Liver (tissue), 9 donors: Measurements from ENCODE around the gene BNIPL. TPM values are rescaled to one million over a fixed set of nuclear protein-coding genes. Genes with fewer than 3 reads are reported as not detected.

ENCODE experiments used
- DNase-seq: peaks from one replicate; pipeline ENCODE4 v3.0.0-alpha.2; 2017; ENCODE audit warnings: low spot score
- H3K27ac ChIP-seq, 2 donors: one replicate each; pipeline ENCODE4 v1.7.0; 2013; ENCODE audit warnings: inconsistent platforms in 2 of 2, low read length in 2 of 2, control low read depth in 1 of 2, low read depth in 1 of 2, mild to moderate bottlenecking in 1 of 2
- H3K27me3 ChIP-seq, 4 donors: one replicate each; pipeline versions ENCODE4 v1.6.1 to v1.7.0; 2013; ENCODE audit warnings: low read length in 3 of 4, inconsistent platforms in 1 of 4, mild to moderate bottlenecking in 1 of 4, moderate library complexity in 1 of 4; ENCODE audit not compliant: control insufficient read depth in 4 of 4, insufficient read depth in 4 of 4
- H3K36me3 ChIP-seq, 4 donors: one replicate each; pipeline versions ENCODE4 v1.6.1 to v1.7.0; 2013; ENCODE audit warnings: low read length in 3 of 4, mild to moderate bottlenecking in 3 of 4, low read depth in 1 of 4, moderate library complexity in 1 of 4; ENCODE audit not compliant: control insufficient read depth in 4 of 4, insufficient read depth in 3 of 4
- H3K4me1 ChIP-seq, 4 donors: one replicate each; pipeline versions ENCODE4 v1.6.1 to v1.7.0; 2013; ENCODE audit warnings: low read length in 3 of 4, mild to moderate bottlenecking in 3 of 4, moderate library complexity in 1 of 4; ENCODE audit not compliant: control insufficient read depth in 4 of 4, insufficient read depth in 4 of 4
- H3K4me3 ChIP-seq, 3 donors: one replicate each; pipeline versions ENCODE4 v1.6.1 to v1.7.0; 2013; ENCODE audit warnings: low read length in 3 of 3, control low read depth in 1 of 3, low read depth in 1 of 3, mild to moderate bottlenecking in 1 of 3
- H3K9ac ChIP-seq, 2 donors: one replicate each; pipeline ENCODE4 v1.7.0; 2013; ENCODE audit warnings: low read length in 2 of 2, mild to moderate bottlenecking in 2 of 2, moderate library complexity in 2 of 2, control low read depth in 1 of 2, low read depth in 1 of 2
- H3K9me3 ChIP-seq, 4 donors: one replicate each; pipeline versions ENCODE4 v1.6.1 to v1.7.0; 2013; ENCODE audit warnings: low read length in 3 of 4; ENCODE audit not compliant: control insufficient read depth in 4 of 4
- ATF3 ChIP-seq: IDR thresholded peaks from 2 replicates; pipeline ENCODE4 v1.6.1; 2016; ENCODE audit warnings: antibody characterized with exemption
- CTCF ChIP-seq: fragments of 150-350 bp; IDR thresholded peaks from 2 replicates; pipeline ENCODE4 v1.5.1; 2017; ENCODE audit warnings: improper control_type of control experiment, low read depth, low read length; ENCODE audit not compliant: missing input control
- FOXA1 ChIP-seq: IDR thresholded peaks from 2 replicates; pipeline ENCODE4 v1.6.1; 2016; ENCODE audit warnings: antibody characterized with exemption
- FOXA2 ChIP-seq: IDR thresholded peaks from 2 replicates; pipeline ENCODE4 v1.6.1; 2016; ENCODE audit warnings: antibody characterized with exemption
- HNF4G ChIP-seq: IDR thresholded peaks from 2 replicates; pipeline ENCODE4 v1.6.1; 2016; ENCODE audit warnings: antibody characterized with exemption
- JUND ChIP-seq, 2 donors: IDR thresholded peaks; 2 replicates each; pipeline ENCODE4 v1.6.1; 2016; ENCODE audit warnings: antibody characterized with exemption in 2 of 2
- MAX ChIP-seq: IDR thresholded peaks from 2 replicates; pipeline ENCODE4 v1.6.1; 2016; ENCODE audit warnings: antibody characterized with exemption
- RAD21 ChIP-seq, 2 donors: IDR thresholded peaks; 2 replicates each; pipeline ENCODE4 v1.6.1; 2016; ENCODE audit warnings: antibody characterized with exemption in 2 of 2, mild to moderate bottlenecking in 2 of 2
- REST ChIP-seq: IDR thresholded peaks from 2 replicates; pipeline ENCODE4 v1.6.1; 2016; ENCODE audit warnings: antibody characterized with exemption, mild to moderate bottlenecking
- SP1 ChIP-seq: IDR thresholded peaks from 2 replicates; pipeline ENCODE4 v1.6.1; 2018; ENCODE audit warnings: antibody characterized with exemption, mild to moderate bottlenecking
- ZBTB33 ChIP-seq: IDR thresholded peaks from 2 replicates; pipeline ENCODE4 v1.6.1; 2016; ENCODE audit warnings: antibody characterized with exemption
- WGBS: extraction: QIAGEN DNeasy Blood & Tissue Kit; methylation state at CpG from one replicate; pipeline ENCODE4 v1.1.7; 2013; 5-methylcytosine and 5-hydroxymethylcytosine counted together
- polyA plus RNA-seq, 2 donors: library from polyadenylated mRNA; stranded (reverse) in 1 of 2; unstranded in 1 of 2; fragments of 200-250 nt in 1 of 2; fragments of >200 nt in 1 of 2; fragmentation: Nextera tagmentation in 1 of 2; extraction: Ambion mirVana in 1 of 2; gene quantifications; one replicate each; pipeline versions ENCODE4 v1.2.1 to v1.2.3, GENCODE V29; 2013 to 2015
- total RNA-seq, 2 donors: library from RNA; depleted of rRNA; stranded (reverse); fragments of >200 nt; gene quantifications; one replicate each; pipeline ENCODE4 v1.2.3, GENCODE V29; 2014
- donor health status: healthy.
- donor health status: healthy.
- donor health status: healthy.
- donor health status: healthy.
- donor health status: healthy.

BNIPL gene
- total and polyA plus RNA-seq, 4 donors: 0.09 to 0.84 (median 0.14) TPM

- 34% methylated on average over 2 of the region's 2 CpGs for WGBS
- no peak overlapping the region for H3K4me3 ChIP-seq
- no peaks in the 10 kb centered on the region for H3K27me3 ChIP-seq
- TF ChIP-seq ATF3: no peak
- TF ChIP-seq RAD21 (IDR thresholded peaks at IDR 0.05): peak in 1 of 2 donors; percentile 6
- no peak for TF ChIP-seq SP1
- H3K27ac ChIP-seq: peak overlapping the region; percentile 34 to 71
- no peak for DNase-seq
- H3K4me1 ChIP-seq: peaks cover 9 to 45% (median 40%) of the 10 kb centered on the region in 4 donors
- H3K9ac ChIP-seq: peak overlapping the region in 1 of 2 donors; percentile 11
- no peaks in the 10 kb centered on the region for H3K9me3 ChIP-seq
- H3K36me3 ChIP-seq: peaks cover 2 to 11% (median 7%) of the 10 kb centered on the region in 4 donors
Observed at GRCh38 chr1:151013518-151013917, 22.9 kb upstream of the BNIPL start.

- H3K36me3 ChIP-seq: peaks cover 7 to 37% (median 23%) of the 10 kb centered on the region in 4 donors
- no peak overlapping the region for H3K4me3 ChIP-seq
- H3K4me1 ChIP-seq: peaks cover 0 to 2% (median 0%) of the 10 kb centered on the region in 4 donors
- no peak overlapping the region for H3K9ac ChIP-seq
- H3K27me3 ChIP-seq: no peaks in the 10 kb centered on the region
- TF ChIP-seq ZBTB33 (no peak), SP1 (no peak), FOXA2 (no peak), RAD21 (IDR thresholded peaks at IDR 0.05) (peak; percentile 85 to 90), JUND (IDR thresholded peaks at IDR 0.05) (no peak), CTCF (peak; percentile 59)
- H3K9me3 ChIP-seq: no peaks in the 10 kb centered on the region
- DNase-seq: peak; percentile 83
- WGBS: 47% methylated on average over 6 of the region's 6 CpGs
- no peak overlapping the region for H3K27ac ChIP-seq
Observed at GRCh38 chr1:151024540-151025146, 11.7 kb upstream of the BNIPL start.

- Histone ChIP-seq H3K36me3 (peaks cover 9 to 51% (median 28%) of the 10 kb centered on the region in 4 donors), H3K4me3 (no peak overlapping the region), H3K9ac (no peak overlapping the region), H3K27ac (no peak overlapping the region), H3K9me3 (no peaks in the 10 kb centered on the region), H3K27me3 (no peaks in the 10 kb centered on the region), H3K4me1 (peaks cover 0 to 2% (median 0%) of the 10 kb centered on the region in 4 donors)
- no peak for DNase-seq
- TF ChIP-seq FOXA1: no peak
- no peak for TF ChIP-seq HNF4G
- no peak for TF ChIP-seq RAD21 (IDR thresholded peaks at IDR 0.05)
- no peak for TF ChIP-seq ATF3
- TF ChIP-seq MAX: no peak
- TF ChIP-seq REST: no peak
Observed at GRCh38 chr1:151026460-151026859, 9.9 kb upstream of the BNIPL start.
